SK-N-SH (cell line): ENCODE measurements around the gene HAUS5. TPM values are rescaled to one million over a fixed set of nuclear protein-coding genes. Genes with fewer than 3 reads are reported as not detected.

Source experiments
- CTCF ChIA-PET: fragments of 300-600, 350-600 bp; formaldehyde crosslinking; extraction: SDS; loops from one replicate; lab custom pipeline; 2021; lab: Yijun Ruan, JAX
- POLR2A ChIA-PET: fragments of 350-600 bp; sonication (Branson Sonifier 250); formaldehyde crosslinking; extraction: SDS; loops from one replicate; lab custom pipeline; 2020; ENCODE audit warnings: antibody characterized with exemption, inconsistent platforms; lab: Yijun Ruan, JAX
- DNase-seq: peaks from one replicate; pipeline ENCODE4 v3.0.0; 2012
- H2AFZ ChIP-seq: fragments of 200-600 bp; sonication (generic); 2 replicates; pipeline ENCODE4 v1.8.1; 2016; ENCODE audit warnings: antibody characterized with exemption, mild to moderate bottlenecking, low read depth
- H3F3A ChIP-seq: fragments of 200-600 bp; sonication (generic); replicated peaks from 2 replicates; pipeline ENCODE3; 2016; ENCODE audit warnings: antibody characterized with exemption, mild to moderate bottlenecking; ENCODE audit not compliant: insufficient read depth
- H3K27ac ChIP-seq, 2 experiments: fragments of 200-500 bp in 1 of 2; fragments of 200-600 bp in 1 of 2; sonication (Bioruptor generic) in 1 of 2; sonication (generic), shearing (Covaris generic) in 1 of 2; 2 replicates each; pipeline versions ENCODE4 v1.5.1 to v1.6.1; 2014 to 2016; ENCODE audit warnings: low read depth in 2 of 2, inconsistent platforms in 1 of 2, low read length in 1 of 2, mild to moderate bottlenecking in 1 of 2, mixed read lengths in 1 of 2
- H3K27me3 ChIP-seq: fragments of 200-600 bp; sonication (generic), shearing (Covaris generic); 2 replicates; pipeline ENCODE4 v1.6.1; 2016; ENCODE audit warnings: mixed run types; ENCODE audit not compliant: insufficient read depth
- H3K36me3 ChIP-seq, 2 experiments: fragments of 200-500 bp in 1 of 2; fragments of 200-600 bp in 1 of 2; sonication (Bioruptor generic) in 1 of 2; sonication (generic) in 1 of 2; replicated peaks in 1 of 2; 2 replicates each; pipeline versions ENCODE3 to v1.5.1; 2014 to 2016; ENCODE audit warnings: low read length in 1 of 2, mild to moderate bottlenecking in 1 of 2; ENCODE audit not compliant: insufficient read depth in 2 of 2, control insufficient read depth in 1 of 2
- H3K4me1 ChIP-seq, 2 experiments: fragments of 200-500 bp in 1 of 2; fragments of 200-600 bp in 1 of 2; sonication (Bioruptor generic) in 1 of 2; sonication (generic), shearing (Covaris generic) in 1 of 2; 2 replicates each; pipeline versions ENCODE4 v1.5.1 to v1.6.1; 2014 to 2016; ENCODE audit warnings: low read depth in 1 of 2, low read length in 1 of 2, mixed run types in 1 of 2; ENCODE audit not compliant: insufficient read depth in 2 of 2, control insufficient read depth in 1 of 2
- H3K4me2 ChIP-seq: fragments of 200-600 bp; sonication (generic), shearing (Covaris generic); 2 replicates; pipeline ENCODE4 v1.6.1; 2017; ENCODE audit warnings: mixed run types
- H3K4me3 ChIP-seq, 2 experiments: fragments of 200-500 bp in 1 of 2; fragments of 200-600 bp in 1 of 2; sonication (Bioruptor generic) in 1 of 2; sonication (generic), shearing (Covaris generic) in 1 of 2; 2 replicates each; pipeline versions ENCODE4 v1.5.1 to v1.8.1; 2014 to 2016; ENCODE audit warnings: low read depth in 2 of 2, inconsistent platforms in 1 of 2, low read length in 1 of 2, mild to moderate bottlenecking in 1 of 2, mixed read lengths in 1 of 2, moderate library complexity in 1 of 2
- H3K79me2 ChIP-seq: fragments of 200-600 bp; sonication (generic); 2 replicates; pipeline ENCODE4 v1.8.1; 2017; ENCODE audit warnings: mild to moderate bottlenecking; ENCODE audit not compliant: insufficient read depth
- H3K9ac ChIP-seq: fragments of 200-600 bp; sonication (generic); 2 replicates; pipeline ENCODE4 v1.6.1; 2017; ENCODE audit warnings: mixed run types
- H3K9me2 ChIP-seq: fragments of 200-600 bp; sonication (generic); 2 replicates; pipeline ENCODE4 v1.6.1; 2017; ENCODE audit warnings: mixed run types
- H3K9me3 ChIP-seq: fragments of 200-600 bp; sonication (generic); 2 replicates; pipeline ENCODE4 v1.6.1; 2017; ENCODE audit warnings: mixed run types, mild to moderate bottlenecking, moderate library complexity
- H4K20me1 ChIP-seq: fragments of 200-600 bp; sonication (generic); 2 replicates; pipeline ENCODE4 v1.6.1; 2017; ENCODE audit warnings: mild to moderate bottlenecking, mixed run types; ENCODE audit not compliant: insufficient read depth
- CHD2 ChIP-seq: fragments of 150-350 bp; IDR thresholded peaks from 2 replicates; pipeline ENCODE4 v1.6.1; 2018; ENCODE audit warnings: low read length; ENCODE audit not compliant: partially characterized antibody
- CTCF ChIP-seq: fragments of 200-600 bp; sonication (generic); IDR thresholded peaks from 2 replicates; pipeline ENCODE4 v1.6.1; 2017; ENCODE audit warnings: antibody characterized with exemption, mild to moderate bottlenecking, moderate library complexity
- ELF1 ChIP-seq: IDR thresholded peaks from 2 replicates; pipeline ENCODE4 v1.4.0; 2012
- EZH2phosphoT487 ChIP-seq: fragments of 200-600 bp; sonication (generic); IDR thresholded peaks from 2 replicates; pipeline ENCODE4 v1.6.1; 2017; ENCODE audit warnings: low read depth, mixed run types, mild to moderate bottlenecking, antibody characterized with exemption, moderate library complexity, borderline replicate concordance
- FOSL2 ChIP-seq: IDR thresholded peaks from 2 replicates; pipeline ENCODE4 v1.4.0; 2012; ENCODE audit warnings: low read depth, mild to moderate bottlenecking, moderate library complexity, borderline replicate concordance
- FOXM1 ChIP-seq: IDR thresholded peaks from 2 replicates; pipeline ENCODE4 v1.4.0; 2012; ENCODE audit warnings: low read depth, mild to moderate bottlenecking
- GATA2 ChIP-seq: sonication (generic); formaldehyde crosslinking; IDR thresholded peaks from 2 replicates; pipeline ENCODE4 v1.5.0; 2020; ENCODE audit warnings: mild to moderate bottlenecking, missing genetic modification reagents
- JUND ChIP-seq: IDR thresholded peaks from 2 replicates; pipeline ENCODE4 v1.4.0; 2012
- NFIC ChIP-seq: IDR thresholded peaks from 2 replicates; pipeline ENCODE4 v1.4.0; 2012; ENCODE audit warnings: borderline replicate concordance
- NRF1 ChIP-seq: IDR thresholded peaks from 2 replicates; pipeline ENCODE4 v1.6.1; 2012; ENCODE audit warnings: low read depth, mild to moderate bottlenecking, low read length
- POLR2AphosphoS5 ChIP-seq: IDR thresholded peaks from 2 replicates; pipeline ENCODE4 v1.6.1; 2012; ENCODE audit warnings: low read depth, low read length
- RAD21 ChIP-seq: IDR thresholded peaks from 2 replicates; pipeline ENCODE4 v1.6.1; 2012; ENCODE audit warnings: mild to moderate bottlenecking, low read length
- REST ChIP-seq: IDR thresholded peaks from 2 replicates; pipeline ENCODE4 v1.6.1; 2012; ENCODE audit warnings: mild to moderate bottlenecking, low read depth, low read length, moderate library complexity
- RFX5 ChIP-seq: IDR thresholded peaks from 2 replicates; pipeline ENCODE4 v1.6.1; 2012; ENCODE audit warnings: mild to moderate bottlenecking, improper control_type of control experiment, low read length
- SMC3 ChIP-seq: IDR thresholded peaks from 2 replicates; pipeline ENCODE4 v1.6.1; 2012; ENCODE audit warnings: low read depth, low read length, improper control_type of control experiment
- TAF1 ChIP-seq: IDR thresholded peaks from 2 replicates; pipeline ENCODE4 v1.6.1; 2012; ENCODE audit warnings: low read depth, mild to moderate bottlenecking, low read length, moderate library complexity, borderline replicate concordance
- TEAD4 ChIP-seq: IDR thresholded peaks from 2 replicates; pipeline ENCODE4 v1.4.0; 2012; ENCODE audit warnings: mild to moderate bottlenecking, borderline replicate concordance; ENCODE audit not compliant: insufficient read depth
- ZBTB33 ChIP-seq: IDR thresholded peaks from 2 replicates; pipeline ENCODE4 v1.4.0; 2012; ENCODE audit warnings: low read depth, borderline replicate concordance
- WGBS: methylation state at CpG from one replicate; pipeline ENCODE4 v1.1.6; 2017; ENCODE audit warnings: low lambda C conversion rate; 5-methylcytosine and 5-hydroxymethylcytosine counted together
- polyA plus RNA-seq, 3 experiments: library from polyadenylated mRNA; depleted of rRNA; stranded (reverse); fragments of >200 nt; gene quantifications; 2 replicates each; pipeline ENCODE4 v1.2.3, GENCODE V29; 2012
- TF ChIP-seq, protein P1 (sequence below): IDR thresholded peaks from 2 replicates; pipeline ENCODE4; 2012
- TF ChIP-seq, protein P2 (sequence below): fragments of 150-350 bp; IDR thresholded peaks from 2 replicates; pipeline ENCODE4 v1.6.1; 2016; ENCODE audit warnings: mild to moderate bottlenecking, low read depth, low read length

Gene HAUS5
- polyA plus RNA-seq, 1 of the 3 experiments (the other 2 are of a cell fraction): 7.1 TPM

DNA sequence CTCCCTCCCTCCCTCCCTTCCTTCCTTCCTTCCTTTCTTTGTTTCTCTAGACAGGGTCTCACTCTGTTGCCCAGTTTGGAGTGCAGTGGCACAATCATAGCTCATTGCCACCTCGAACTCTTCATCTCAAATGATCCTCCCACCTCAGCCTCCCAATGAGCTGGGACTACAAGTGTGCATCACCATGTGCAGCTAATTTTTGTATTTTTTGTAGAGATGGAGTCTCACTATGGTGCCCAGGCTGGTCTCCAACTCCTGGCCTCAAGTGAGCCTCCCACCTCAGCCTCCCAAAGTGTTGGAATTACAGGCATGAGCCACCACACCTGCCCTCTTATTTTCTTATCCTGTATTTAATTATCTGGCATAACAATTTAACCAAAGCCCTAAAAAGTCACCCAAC is 58.2 kb downstream of the HAUS5 start:
- ChIA-PET POLR2A (no interaction called here), CTCF (no interaction called here)
- DNase-seq: no peak
- H3K27ac ChIP-seq: no peak overlapping the region
- 3% methylated on average over 1 of the region's 1 CpG for WGBS
- H3K9ac ChIP-seq: no peak overlapping the region
- H3K9me3 ChIP-seq: no peaks in the 10 kb centered on the region
- no peak overlapping the region for H3K4me3 ChIP-seq
- H2AFZ ChIP-seq: no peak overlapping the region
- H3K79me2 ChIP-seq: no peaks in the 10 kb centered on the region
- no peaks in the 10 kb centered on the region for H4K20me1 ChIP-seq
- no peaks in the 10 kb centered on the region for H3F3A ChIP-seq
- no peak overlapping the region for H3K4me2 ChIP-seq
- H3K4me1 ChIP-seq: no peaks in the 10 kb centered on the region; a peak in 1 of 4 replicates
- H3K9me2 ChIP-seq: no peaks in the 10 kb centered on the region
- H3K36me3 ChIP-seq: no peaks in the 10 kb centered on the region
- TF ChIP-seq CTCF (no peak), POLR2AphosphoS5 (no peak), TEAD4 (no peak), JUND (no peak), RAD21 (no peak), NRF1 (no peak), ELF1 (no peak), NFIC (no peak), CHD2 (no peak), FOSL2 (no peak), TAF1 (no peak), RFX5 (no peak), FOXM1 (no peak), SMC3 (no peak), EZH2phosphoT487 (no peak), REST (no peak), ZBTB33 (no peak), GATA2 (CRISPR knock-in tag) (no peak)
- TF ChIP-seq, protein P1, sequence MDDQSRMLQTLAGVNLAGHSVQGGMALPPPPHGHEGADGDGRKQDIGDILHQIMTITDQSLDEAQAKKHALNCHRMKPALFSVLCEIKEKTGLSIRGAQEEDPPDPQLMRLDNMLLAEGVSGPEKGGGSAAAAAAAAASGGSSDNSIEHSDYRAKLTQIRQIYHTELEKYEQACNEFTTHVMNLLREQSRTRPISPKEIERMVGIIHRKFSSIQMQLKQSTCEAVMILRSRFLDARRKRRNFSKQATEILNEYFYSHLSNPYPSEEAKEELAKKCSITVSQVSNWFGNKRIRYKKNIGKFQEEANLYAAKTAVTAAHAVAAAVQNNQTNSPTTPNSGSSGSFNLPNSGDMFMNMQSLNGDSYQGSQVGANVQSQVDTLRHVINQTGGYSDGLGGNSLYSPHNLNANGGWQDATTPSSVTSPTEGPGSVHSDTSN: no peak
- TF ChIP-seq, protein P2, sequence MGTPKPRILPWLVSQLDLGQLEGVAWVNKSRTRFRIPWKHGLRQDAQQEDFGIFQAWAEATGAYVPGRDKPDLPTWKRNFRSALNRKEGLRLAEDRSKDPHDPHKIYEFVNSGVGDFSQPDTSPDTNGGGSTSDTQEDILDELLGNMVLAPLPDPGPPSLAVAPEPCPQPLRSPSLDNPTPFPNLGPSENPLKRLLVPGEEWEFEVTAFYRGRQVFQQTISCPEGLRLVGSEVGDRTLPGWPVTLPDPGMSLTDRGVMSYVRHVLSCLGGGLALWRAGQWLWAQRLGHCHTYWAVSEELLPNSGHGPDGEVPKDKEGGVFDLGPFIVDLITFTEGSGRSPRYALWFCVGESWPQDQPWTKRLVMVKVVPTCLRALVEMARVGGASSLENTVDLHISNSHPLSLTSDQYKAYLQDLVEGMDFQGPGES: no peak
- H3K27me3 ChIP-seq: peaks cover 37% of the 10 kb centered on the region; the same call in 1 of the 2 replicates
